ENCODE data around the gene COL9A2. TPM values are rescaled to one million over a fixed set of nuclear protein-coding genes. Genes with fewer than 3 reads are reported as not detected.

The COL9A2 gene
- 1 to 10 TPM; 6.2 to 6.8 TPM for total RNA-seq

DNA sequence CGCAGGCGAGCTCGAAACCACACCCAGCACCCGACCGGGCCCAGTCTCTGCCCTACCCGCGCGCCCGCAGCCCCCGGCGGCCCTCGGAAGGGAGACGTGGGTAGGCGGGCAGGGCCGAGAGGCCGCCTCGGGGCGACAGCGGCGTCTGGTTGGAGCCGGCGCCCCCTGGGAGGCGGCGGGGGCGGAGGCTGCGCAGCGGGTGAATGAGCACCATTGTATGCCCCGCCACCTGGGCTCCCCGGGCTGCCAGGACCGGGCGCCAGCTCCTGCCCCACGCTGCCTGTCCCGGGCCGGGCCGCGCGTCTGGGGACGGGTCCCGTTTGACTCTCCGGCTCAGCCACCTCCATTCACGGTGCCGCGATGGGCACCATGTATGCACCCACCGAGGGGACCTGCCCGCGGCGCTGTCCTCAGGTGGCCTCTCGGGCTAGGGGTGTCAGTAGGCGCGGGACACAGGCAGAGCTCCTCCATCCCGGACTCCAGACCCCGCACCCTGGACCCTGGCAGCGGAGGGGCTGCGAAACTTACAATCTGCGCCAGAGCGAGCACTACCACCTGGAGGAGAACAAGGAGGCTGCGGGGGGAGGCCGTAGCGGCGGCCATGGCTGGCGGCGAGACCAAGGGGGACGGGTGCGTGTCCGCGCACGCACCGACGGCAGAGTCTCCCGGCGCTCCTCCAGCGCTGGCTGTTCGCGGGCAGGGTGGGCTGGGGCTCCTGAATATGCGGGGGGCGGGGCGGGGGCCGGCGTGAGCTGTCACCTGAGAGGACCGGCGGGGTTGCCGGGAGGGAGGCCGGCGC is at the start of gene COL9A2:
Gene COL9A2, minus strand, starts transcription at position 692 of the 799 bp plus-strand sequence. Its CDS starts 89 bp downstream, at position 603.
- Mint-ChIP-seq H3K4me3 (peak within 1 kb of the TSS; percentile 76), H3K27me3 (ENCODE audit: low read depth) (peaks cover 7% of the 10 kb centered on the region)

DNA sequence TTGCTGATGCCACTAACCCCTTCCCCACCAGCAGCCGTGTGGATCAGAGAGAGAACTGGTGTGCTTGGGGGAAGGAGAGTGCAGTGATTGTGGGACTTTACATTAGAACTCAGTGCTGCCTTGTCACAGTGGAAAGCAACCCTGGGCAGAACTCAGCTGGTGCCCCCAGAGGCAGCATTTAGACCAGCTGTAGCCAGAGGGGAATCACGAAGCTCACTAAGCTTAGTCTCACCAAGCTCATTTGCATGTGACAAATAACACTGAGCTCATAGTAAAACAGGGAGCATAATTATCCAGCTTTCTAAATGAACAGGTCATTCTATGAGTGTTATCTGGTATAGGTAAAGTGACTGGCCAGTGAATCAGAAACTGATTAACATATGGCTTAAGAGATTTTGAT is 46.6 kb upstream of the COL9A2 start:
- peak overlapping the region; percentile 10 for H3K27ac Mint-ChIP-seq
- CTCF ChIA-PET: interaction anchor here (0.8 to 2.8 kb wide), 5 partner anchors 10 to 25 kb away, joined by 3 to 14 read pairs (median 6); partner anchors contain the start of gene SMAP2
- intact Hi-C loops (cut with micrococcal nuclease): no loop called here
- peaks cover 11% of the 10 kb centered on the region for H3K36me3 Mint-ChIP-seq (ENCODE audit: low read depth)
- H3K27me3 Mint-ChIP-seq (ENCODE audit: low read depth): no peaks in the 10 kb centered on the region
- H3K9me3 Mint-ChIP-seq: peaks cover 6% of the 10 kb centered on the region
- H3K4me1 Mint-ChIP-seq (ENCODE audit: low read depth): peaks cover 14% of the 10 kb centered on the region
- DNase-seq: peak; percentile 75
- H3K4me3 Mint-ChIP-seq: no peak overlapping the region

More for the DNA sequence above, at the start of gene COL9A2:
- intact Hi-C loops (cut with micrococcal nuclease): loop anchor here (1.0 to 5.0 kb wide), 2 partner anchors 88 to 219 kb away; partner anchors contain the start of gene PPT1
- H3K36me3 Mint-ChIP-seq (ENCODE audit: low read depth): no peaks in the 10 kb centered on the region
- peak within 1 kb of the TSS; percentile 1 for H3K27ac Mint-ChIP-seq
- CTCF ChIA-PET: interaction anchor here (1.2 to 9.1 kb wide), 9 partner anchors 21 to 173 kb away, joined by 3 to 134 read pairs (median 11); no protein-coding TSS in a partner anchor
- peak; percentile 64 for DNase-seq
- peaks cover 28% of the 10 kb centered on the region for H3K4me1 Mint-ChIP-seq (ENCODE audit: low read depth)
- H3K9me3 Mint-ChIP-seq: no peaks in the 10 kb centered on the region

DNA sequence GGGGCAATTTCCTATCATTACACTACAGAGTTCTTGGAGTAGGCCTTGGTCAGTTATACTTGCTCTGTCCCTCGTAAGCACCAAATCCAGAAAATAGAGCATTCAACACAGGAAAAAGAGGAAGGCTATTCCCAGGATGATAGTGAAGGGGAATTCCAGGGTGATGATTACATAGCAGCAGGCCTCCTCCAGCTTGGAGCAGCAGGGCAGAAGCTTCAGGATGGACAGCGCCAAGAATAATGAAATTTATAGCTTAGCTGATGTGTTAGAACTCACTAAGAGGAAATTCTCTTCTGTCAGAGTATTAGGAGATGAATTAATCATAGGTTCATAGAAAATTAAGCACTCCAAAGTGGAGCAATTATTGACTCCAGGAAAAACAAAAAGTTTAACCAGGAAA is 45.6 kb upstream of the COL9A2 start:
- Mint-ChIP-seq H3K9me3 (peaks cover 10% of the 10 kb centered on the region), H3K27me3 (ENCODE audit: low read depth) (no peaks in the 10 kb centered on the region), H3K4me3 (no peak overlapping the region), H3K36me3 (ENCODE audit: low read depth) (peaks cover 13% of the 10 kb centered on the region), H3K27ac (no peak overlapping the region), H3K4me1 (ENCODE audit: low read depth) (peaks cover 14% of the 10 kb centered on the region)
- intact Hi-C loops (cut with micrococcal nuclease): no loop called here
- CTCF ChIA-PET: interaction anchor here (1.2 to 2.8 kb wide), 2 partner anchors 17 to 24 kb away, joined by 3 to 14 read pairs; no protein-coding TSS in a partner anchor
- no peak for DNase-seq

DNA sequence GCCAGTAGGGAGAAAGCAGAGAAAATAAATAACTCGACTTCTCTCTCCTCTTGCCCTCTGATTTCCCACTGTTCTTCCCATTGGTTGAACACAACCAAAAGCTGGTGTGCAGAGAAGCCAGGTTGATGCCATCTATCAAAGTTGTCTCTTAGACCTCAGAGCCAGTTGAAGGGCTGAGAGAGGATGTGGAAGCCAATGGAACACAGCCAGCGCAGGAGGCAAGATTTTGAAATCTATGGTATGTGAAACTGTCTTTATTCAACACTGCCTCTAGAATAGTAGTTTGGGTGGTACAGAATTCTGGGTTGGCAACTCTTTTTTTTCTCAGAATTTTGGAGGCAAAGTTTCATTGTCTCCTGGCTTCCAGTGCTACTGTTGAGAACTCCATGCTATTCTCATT is 45.1 kb upstream of the COL9A2 start:
- H3K27me3 Mint-ChIP-seq (ENCODE audit: low read depth): no peaks in the 10 kb centered on the region
- peaks cover 10% of the 10 kb centered on the region for H3K9me3 Mint-ChIP-seq
- no peak overlapping the region for H3K27ac Mint-ChIP-seq
- no peak for DNase-seq
- peaks cover 14% of the 10 kb centered on the region for H3K4me1 Mint-ChIP-seq (ENCODE audit: low read depth)
- peaks cover 13% of the 10 kb centered on the region for H3K36me3 Mint-ChIP-seq (ENCODE audit: low read depth)
- CTCF ChIA-PET: interaction anchor here (1.2 kb wide), 1 partner anchor 16 kb away, joined by 3 read pairs; no protein-coding TSS in a partner anchor
- no peak overlapping the region for H3K4me3 Mint-ChIP-seq
- intact Hi-C loops (cut with micrococcal nuclease): no loop called here

DNA sequence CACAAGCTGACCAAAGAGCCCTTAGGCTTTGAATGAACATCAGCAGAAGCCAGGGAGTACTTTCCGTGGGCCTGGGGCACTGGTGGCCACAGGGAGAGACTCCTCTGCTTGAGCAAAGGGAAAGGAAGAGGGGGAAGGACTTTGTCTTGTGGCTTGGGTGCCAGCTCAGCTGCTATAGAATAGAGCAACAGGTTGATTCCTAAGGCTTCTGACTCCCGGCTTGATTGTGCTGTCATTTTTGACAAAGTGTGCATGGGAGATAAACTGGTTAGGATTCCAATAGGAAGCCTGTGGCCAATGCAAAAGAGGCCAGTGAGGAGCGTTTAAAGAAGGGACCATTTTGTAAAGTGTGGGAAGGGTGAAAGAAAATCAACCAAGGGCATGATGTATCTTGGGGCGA is 44.6 kb upstream of the COL9A2 start:
- H3K27ac Mint-ChIP-seq: no peak overlapping the region

DNA sequence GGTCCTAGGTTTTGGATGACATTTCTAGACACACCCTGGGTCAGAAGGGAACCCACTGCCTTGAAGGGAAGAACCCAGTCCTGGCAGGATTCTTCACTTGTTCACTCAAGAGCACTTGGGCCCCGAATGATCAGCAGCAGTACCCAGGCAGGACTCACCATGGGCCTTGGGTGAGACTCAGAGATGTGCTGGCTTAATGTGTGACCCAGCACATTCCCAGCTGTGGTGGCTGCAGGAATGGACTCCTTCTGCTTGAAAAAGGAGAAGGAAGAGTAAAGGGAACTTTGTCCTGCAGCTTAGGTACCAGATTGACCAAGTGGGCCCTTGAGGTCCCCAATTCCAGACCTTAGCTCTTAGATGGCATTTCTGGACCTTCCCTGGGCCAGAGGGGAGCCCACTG is 44.1 kb upstream of the COL9A2 start:
- CTCF ChIA-PET: no interaction called here
- H3K4me1 Mint-ChIP-seq (ENCODE audit: low read depth): peaks cover 15% of the 10 kb centered on the region
- intact Hi-C loops (cut with micrococcal nuclease): no loop called here
- no peaks in the 10 kb centered on the region for H3K27me3 Mint-ChIP-seq (ENCODE audit: low read depth)
- H3K36me3 Mint-ChIP-seq (ENCODE audit: low read depth): peaks cover 13% of the 10 kb centered on the region
- H3K4me3 Mint-ChIP-seq: no peak overlapping the region
- no peak overlapping the region for H3K27ac Mint-ChIP-seq
- DNase-seq: no peak
- H3K9me3 Mint-ChIP-seq: peaks cover 10% of the 10 kb centered on the region

More for the DNA sequence above, 44.6 kb upstream of the COL9A2 start:
- intact Hi-C loops (cut with micrococcal nuclease): no loop called here
- Mint-ChIP-seq H3K36me3 (ENCODE audit: low read depth) (peaks cover 13% of the 10 kb centered on the region), H3K4me1 (ENCODE audit: low read depth) (peaks cover 15% of the 10 kb centered on the region), H3K9me3 (peaks cover 10% of the 10 kb centered on the region), H3K27me3 (ENCODE audit: low read depth) (no peaks in the 10 kb centered on the region), H3K4me3 (no peak overlapping the region)
- no peak for DNase-seq
- CTCF ChIA-PET: no interaction called here

- peaks cover 13% of the 10 kb centered on the region for H3K36me3 Mint-ChIP-seq (ENCODE audit: low read depth)
- DNase-seq: no peak
- peaks cover 10% of the 10 kb centered on the region for H3K9me3 Mint-ChIP-seq
- no peaks in the 10 kb centered on the region for H3K27me3 Mint-ChIP-seq (ENCODE audit: low read depth)
- CTCF ChIA-PET: interaction anchor here (0.5 kb wide), 1 partner anchor 230 kb away, joined by 3 read pairs; no protein-coding TSS in a partner anchor
- H3K4me1 Mint-ChIP-seq (ENCODE audit: low read depth): peaks cover 15% of the 10 kb centered on the region
- no peak overlapping the region for H3K27ac Mint-ChIP-seq
- intact Hi-C loops (cut with micrococcal nuclease): no loop called here
- no peak overlapping the region for H3K4me3 Mint-ChIP-seq
These were observed 43.5 kb upstream of the COL9A2 start for GRCh38 chr1:40360631-40361030.

- Mint-ChIP-seq H3K4me3 (no peak overlapping the region), H3K36me3 (ENCODE audit: low read depth) (peaks cover 9% of the 10 kb centered on the region), H3K27me3 (ENCODE audit: low read depth) (no peaks in the 10 kb centered on the region), H3K27ac (no peak overlapping the region), H3K9me3 (peaks cover 10% of the 10 kb centered on the region), H3K4me1 (ENCODE audit: low read depth) (peaks cover 5% of the 10 kb centered on the region)
- intact Hi-C loops (cut with micrococcal nuclease): no loop called here
- CTCF ChIA-PET: interaction anchor here (1.0 to 1.1 kb wide), 2 partner anchors 19 to 47 kb away, joined by 3 read pairs; no protein-coding TSS in a partner anchor
- DNase-seq: no peak
These were observed 40.5 kb upstream of the COL9A2 start for GRCh38 chr1:40357625-40358024.

DNA sequence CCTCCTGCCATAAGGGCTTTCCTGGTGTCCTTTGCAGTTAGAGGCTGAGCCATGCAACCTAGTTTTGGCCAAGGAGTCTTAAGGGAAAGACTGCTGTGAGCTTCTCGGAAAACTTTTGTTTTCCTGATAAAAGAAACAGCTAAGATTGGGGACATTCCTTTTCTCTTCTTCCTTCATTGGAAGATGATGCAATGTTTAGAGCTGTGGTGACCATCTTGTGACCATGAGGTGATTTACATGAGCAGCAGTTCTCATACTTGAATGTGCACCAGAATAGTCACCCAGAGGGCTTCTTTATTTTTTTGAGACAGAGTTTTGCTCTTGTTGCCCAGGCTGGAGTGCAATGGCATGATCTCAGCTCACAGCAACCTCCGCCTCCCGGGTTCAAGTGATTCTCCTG is 36.0 kb upstream of the COL9A2 start:
- Mint-ChIP-seq H3K9me3 (peaks cover under 1% of the 10 kb centered on the region), H3K27me3 (ENCODE audit: low read depth) (no peaks in the 10 kb centered on the region), H3K4me3 (no peak overlapping the region), H3K4me1 (ENCODE audit: low read depth) (peaks cover 9% of the 10 kb centered on the region), H3K36me3 (ENCODE audit: low read depth) (no peaks in the 10 kb centered on the region), H3K27ac (no peak overlapping the region)
- no peak for DNase-seq
- intact Hi-C loops (cut with micrococcal nuclease): no loop called here
- CTCF ChIA-PET: interaction anchor here (1.0 to 2.1 kb wide), 2 partner anchors 14 to 209 kb away, joined by 3 to 6 read pairs; no protein-coding TSS in a partner anchor

DNA sequence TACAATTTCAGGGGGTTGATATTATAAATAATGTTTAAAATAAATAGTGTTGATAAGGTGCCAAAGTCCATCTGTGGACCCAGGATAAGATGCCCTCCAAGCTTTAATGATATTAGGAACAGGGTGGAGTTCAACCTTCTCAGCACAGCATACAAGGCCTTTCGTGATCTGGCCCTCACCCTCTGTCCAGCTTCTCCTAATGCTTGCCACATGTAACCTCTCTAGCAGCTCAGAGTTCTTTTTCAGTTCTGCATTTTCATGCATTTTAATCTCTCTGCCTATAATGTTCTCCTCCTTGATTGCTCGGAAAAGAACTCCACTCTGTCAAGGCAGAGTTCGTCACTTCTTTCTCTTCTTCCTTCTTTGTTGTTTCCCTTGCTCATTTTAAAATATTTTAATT is 35.0 kb upstream of the COL9A2 start:
- intact Hi-C loops (cut with micrococcal nuclease): no loop called here
- peaks cover 9% of the 10 kb centered on the region for H3K4me1 Mint-ChIP-seq (ENCODE audit: low read depth)
- H3K27me3 Mint-ChIP-seq (ENCODE audit: low read depth): no peaks in the 10 kb centered on the region
- H3K9me3 Mint-ChIP-seq: no peaks in the 10 kb centered on the region
- H3K36me3 Mint-ChIP-seq (ENCODE audit: low read depth): no peaks in the 10 kb centered on the region
- CTCF ChIA-PET: interaction anchor here (0.6 to 2.1 kb wide), 6 partner anchors 10 to 208 kb away, joined by 3 to 6 read pairs (median 3); no protein-coding TSS in a partner anchor
- no peak overlapping the region for H3K27ac Mint-ChIP-seq
- no peak overlapping the region for H3K4me3 Mint-ChIP-seq
- DNase-seq: no peak

GRCh38 chr1:40351124-40351523 is 34.0 kb upstream of the COL9A2 start:
- CTCF ChIA-PET: interaction anchor here (0.9 to 1.3 kb wide), 2 partner anchors 9 to 198 kb away, joined by 3 read pairs; no protein-coding TSS in a partner anchor
- no peaks in the 10 kb centered on the region for H3K27me3 Mint-ChIP-seq (ENCODE audit: low read depth)
- peaks cover 8% of the 10 kb centered on the region for H3K4me1 Mint-ChIP-seq (ENCODE audit: low read depth)
- no peak for DNase-seq
- no peaks in the 10 kb centered on the region for H3K36me3 Mint-ChIP-seq (ENCODE audit: low read depth)
- intact Hi-C loops (cut with micrococcal nuclease): no loop called here
- H3K27ac Mint-ChIP-seq: no peak overlapping the region
- no peaks in the 10 kb centered on the region for H3K9me3 Mint-ChIP-seq
- H3K4me3 Mint-ChIP-seq: no peak overlapping the region

- Mint-ChIP-seq H3K27ac (no peak overlapping the region), H3K27me3 (ENCODE audit: low read depth) (no peaks in the 10 kb centered on the region), H3K4me3 (no peak overlapping the region), H3K4me1 (ENCODE audit: low read depth) (peaks cover 13% of the 10 kb centered on the region), H3K36me3 (ENCODE audit: low read depth) (no peaks in the 10 kb centered on the region), H3K9me3 (no peaks in the 10 kb centered on the region)
- intact Hi-C loops (cut with micrococcal nuclease): no loop called here
- no peak for DNase-seq
- CTCF ChIA-PET: no interaction called here
These were observed 33.3 kb upstream of the COL9A2 start for GRCh38 chr1:40350391-40350790.
